Activated CD4-positive, CD25-positive, alpha-beta regulatory T cell treated with anti-CD3 and anti-CD28 coated beads, Interleukin-2, amount 50 U/mL, for 16 hours (primary cell): ENCODE measurements around the gene BRF1.

Experiments
- DNase-seq: peaks from one replicate; pipeline ENCODE4 v3.0.0-alpha.2; 2020; ENCODE audit warnings: low read depth, low spot score

BRF1 gene

DNA sequence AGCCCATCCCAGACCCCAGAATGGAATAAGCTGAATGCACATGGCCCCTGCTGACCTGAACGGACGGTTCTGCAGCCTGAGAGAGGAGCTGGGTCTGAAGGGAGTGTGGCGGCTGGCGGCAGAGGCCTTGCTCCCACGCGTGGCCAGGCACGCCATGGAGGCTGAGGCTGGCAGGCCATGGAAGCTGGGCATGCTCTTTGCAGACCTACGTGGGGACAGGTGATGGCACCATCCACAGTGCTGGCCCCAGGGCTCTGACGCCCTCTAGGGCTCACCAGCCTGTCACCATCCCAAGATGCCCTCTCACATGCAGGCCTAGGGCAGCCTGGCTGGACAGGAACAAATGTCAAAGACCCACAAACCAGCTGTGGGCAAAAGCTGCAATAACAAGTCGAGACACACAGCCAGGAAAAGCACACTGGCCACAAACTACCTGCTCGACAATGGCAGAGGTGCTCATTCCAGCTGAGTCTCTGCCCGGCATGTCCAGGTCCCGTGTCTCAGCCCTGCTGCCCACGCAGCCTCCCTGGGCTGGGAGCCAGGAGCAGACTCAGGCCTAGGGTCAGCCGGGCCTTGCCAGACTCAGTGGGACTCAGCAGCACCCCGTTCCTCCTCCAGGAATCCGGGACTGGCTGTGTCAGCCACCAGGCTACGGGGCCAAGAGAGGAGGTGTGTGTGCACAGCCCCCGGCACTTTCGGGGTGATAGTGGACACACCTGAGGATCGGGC lies 32.8 kb downstream of the BRF1 start:
- no peak for DNase-seq

DNA sequence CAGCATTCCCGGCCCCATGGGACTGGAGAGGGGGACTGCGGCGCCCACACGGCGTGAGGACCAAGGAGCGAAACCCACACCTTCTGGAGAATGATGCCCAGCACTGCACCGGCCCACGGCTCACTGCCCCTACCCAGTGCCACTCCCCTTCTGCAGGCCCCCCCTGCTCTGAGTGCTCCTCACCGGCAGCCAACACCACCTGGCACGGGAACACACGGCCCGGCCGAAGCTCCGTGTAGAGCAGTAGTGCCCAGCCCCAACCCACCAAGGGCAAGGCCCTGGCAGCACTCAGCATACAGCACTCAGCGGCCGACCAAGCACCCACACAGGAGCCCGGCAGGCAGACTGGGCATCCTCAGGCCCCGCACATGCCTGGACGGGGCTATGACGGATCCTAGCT lies 39.0 kb downstream of the BRF1 start:
- DNase-seq, result no peak

DNA sequence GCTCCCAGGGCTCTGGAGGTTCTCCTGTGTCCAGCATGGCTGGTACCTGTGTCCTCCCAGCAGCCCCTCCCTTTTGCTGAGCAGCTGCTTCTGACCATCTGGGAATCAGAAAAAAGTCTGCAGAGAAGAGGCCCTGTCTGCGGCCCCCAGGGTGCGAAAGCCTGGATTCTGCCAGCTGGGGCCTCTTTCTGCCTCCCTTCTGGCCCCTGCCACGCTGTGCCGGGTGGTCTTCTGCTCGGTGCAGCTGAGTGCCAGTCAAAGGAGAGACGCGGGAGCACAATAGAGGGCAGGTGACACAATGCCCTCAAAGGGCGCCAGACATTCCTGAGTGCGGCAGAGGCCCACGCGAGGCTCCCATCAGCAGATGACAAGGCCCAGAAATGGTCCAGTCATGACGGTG lies 39.8 kb downstream of the BRF1 start:
- no peak for DNase-seq

DNA sequence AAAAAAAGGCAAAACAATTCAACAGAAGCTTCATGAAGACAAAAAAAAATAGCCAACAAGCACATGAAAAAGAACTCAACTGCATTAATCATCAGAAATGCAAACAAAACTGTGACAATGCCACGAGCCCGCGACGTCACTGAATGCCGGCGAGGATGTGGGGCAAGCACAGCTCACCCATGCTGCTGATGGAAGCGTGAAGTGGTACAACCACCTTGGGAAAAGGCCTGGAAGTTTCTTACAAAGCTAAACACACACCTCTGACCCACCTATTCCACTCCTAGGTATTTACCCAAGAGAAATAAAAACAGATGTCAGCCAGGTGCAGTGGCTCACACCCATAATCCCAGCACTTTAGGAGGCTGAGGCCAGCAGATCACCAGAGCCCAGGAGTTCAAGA lies 42.0 kb downstream of the BRF1 start:
- DNase-seq, result no peak

DNA sequence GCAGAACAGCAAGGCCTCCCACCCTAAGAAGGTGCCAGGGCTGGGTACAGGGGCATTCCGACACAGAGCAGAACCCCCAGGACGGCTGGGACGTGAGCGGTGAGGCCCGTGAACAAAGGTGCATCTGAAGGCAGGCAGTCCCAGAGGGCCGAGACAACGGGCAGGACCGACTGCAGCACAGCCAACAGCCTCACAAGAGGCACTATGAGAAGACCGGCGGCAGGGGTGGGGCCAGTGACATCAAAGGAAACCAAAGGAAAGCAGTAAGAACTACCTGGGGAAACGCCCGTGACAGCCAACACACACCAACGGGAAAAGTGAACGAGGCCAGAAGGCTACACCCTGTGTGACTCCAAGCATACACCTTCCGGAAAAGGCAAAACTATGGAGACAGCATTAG lies 43.3 kb downstream of the BRF1 start:
- DNase-seq, result no peak

DNA sequence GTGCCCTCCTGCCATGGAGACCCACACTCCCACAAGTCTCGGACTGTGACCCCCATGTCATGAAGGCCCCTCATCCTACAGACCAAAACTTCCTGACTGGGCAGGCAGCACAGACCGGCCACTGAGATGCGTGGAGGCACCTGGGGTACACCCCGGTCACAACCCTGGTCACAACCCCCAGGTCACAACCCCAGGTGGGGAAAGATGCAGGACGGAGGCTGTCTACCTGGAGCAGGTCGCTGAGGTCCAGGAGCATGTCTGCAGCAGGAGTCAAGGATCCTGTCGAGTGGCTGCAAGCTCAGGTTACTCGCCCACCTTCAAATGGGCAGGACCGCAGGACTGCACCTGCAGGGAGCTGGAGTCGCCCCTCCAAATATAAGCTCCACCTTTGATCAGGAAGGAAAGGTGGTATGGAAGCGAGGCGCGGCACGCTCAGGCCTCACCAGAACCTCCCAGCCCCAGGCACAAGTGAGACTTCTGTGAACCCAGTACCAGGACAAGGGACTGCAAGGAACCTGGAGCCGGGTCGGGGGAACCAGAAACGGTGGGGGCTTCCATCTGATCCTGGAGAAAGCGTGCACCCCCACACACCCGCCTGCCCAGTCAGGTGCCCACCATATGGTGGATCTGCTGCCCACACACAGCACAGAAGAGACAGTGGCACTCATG lies 44.4 kb downstream of the BRF1 start:
- no peak for DNase-seq

DNA sequence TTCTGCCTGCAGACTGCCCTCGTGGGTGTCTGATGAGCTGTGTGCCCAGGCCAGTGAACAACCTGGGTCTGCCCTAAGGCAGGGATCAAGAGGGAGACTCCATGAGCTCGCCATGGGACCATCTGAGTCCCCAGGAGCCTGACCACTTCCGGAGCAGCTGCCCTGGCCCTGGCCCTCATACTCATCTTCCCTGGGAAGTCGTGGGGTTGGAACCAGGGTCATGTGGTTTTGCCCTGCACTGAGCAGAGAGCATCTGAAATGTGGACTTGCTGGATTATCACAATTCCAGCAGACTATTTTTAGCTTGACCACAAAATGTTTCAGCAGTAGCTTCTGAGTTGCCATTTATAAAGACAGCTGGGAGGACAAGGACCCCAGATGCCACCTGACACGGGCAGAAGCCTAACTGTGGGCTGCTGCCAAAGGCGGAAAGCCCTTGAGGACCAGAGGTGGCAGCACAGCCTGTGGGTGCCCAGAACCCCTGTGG lies 45.7 kb downstream of the BRF1 start:
- DNase-seq, result no peak

DNA sequence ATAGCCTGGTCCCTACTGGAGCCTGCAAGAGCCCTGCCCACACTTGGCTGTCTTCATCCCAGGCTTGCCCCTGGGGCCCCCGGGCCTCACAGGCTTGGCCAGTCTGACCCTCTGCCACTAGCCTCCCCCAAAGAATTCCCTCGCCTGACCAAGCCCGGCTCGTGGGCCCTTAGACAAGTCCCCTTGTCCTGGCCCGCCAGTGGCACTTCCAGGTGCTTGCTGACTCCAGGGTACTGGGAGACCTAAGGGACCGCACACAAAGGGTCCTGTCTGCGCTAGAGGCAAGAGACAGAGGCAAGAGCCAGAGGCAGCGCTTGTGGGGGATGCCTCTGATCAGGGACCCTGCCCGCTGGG lies 47.5 kb downstream of the BRF1 start:
- DNase-seq, result no peak

DNA sequence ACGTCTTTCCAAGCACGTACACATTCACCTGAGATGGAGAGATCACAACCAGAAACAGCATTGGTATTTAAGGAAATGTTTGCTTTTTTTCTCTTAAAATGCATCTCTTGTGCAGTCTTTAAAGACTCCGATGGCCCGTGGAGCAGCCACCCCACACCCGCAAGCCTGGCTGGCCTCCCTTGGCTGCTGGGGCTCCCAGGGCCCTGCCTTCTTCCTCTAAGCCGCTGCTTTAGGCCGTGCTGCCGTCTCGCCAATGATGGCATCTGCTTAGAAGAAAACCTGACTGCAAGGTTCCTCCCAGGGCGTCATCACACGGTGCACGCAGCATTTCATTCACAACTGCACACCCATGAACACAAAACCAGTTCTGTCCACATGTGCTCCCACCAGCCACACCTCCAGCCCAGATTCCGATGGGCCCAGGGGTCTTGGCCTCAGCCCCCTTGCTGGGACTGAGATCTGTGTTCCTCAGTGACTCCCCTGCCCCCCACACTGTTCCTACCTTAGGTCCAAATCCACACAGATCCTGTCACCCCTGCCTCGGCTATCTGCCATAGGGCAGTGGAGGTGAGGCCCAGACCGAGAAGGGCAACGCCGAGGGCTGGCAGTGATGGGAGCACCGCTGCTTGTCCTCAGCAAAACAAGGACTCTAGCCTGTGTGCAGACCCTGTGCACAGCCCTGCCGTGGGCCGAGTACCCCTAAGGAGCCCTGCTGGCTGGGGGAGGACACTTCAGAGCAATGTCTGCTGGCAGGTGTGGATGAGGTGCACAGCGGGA lies 48.1 kb downstream of the BRF1 start:
- DNase-seq, result no peak

DNA sequence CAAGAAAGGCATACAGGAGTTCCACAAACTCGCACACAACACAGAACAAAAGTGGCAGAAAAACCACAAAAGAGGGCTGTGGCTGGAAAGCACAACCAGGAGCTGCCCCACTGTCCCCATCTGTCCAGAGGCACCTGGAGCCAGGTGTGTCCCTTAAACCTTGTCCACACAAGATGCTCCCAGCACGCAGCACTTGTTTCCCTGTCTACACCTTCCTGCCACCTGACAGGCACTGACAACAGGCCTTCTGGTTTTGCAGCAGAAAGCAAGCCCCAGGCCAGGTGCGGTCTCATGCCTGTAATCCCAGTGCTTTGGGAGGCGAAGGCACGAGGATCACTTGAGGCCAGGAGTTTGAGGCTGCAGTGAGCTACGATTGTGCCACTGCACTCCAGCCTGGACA lies 48.9 kb downstream of the BRF1 start:
- no peak for DNase-seq

DNA sequence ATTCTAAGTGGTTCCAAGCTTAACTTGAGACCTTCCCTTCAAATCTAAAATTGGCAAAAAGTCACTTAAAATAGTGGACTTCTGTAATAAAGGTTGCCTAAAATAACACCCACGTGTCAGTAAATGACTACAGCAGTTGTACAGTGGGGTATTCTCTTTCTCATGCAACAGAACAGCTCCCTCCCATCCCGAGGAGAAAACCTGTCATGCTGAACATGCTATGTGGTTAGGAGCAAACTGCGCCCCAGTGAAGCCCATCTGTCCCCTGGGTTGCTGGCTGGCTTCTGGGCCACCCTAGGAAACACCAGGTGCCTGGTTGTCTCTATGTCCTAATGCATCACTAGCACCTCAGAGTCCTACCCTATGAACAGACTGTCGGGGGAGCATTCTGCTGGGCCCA lies 49.8 kb downstream of the BRF1 start:
- no peak for DNase-seq

DNA sequence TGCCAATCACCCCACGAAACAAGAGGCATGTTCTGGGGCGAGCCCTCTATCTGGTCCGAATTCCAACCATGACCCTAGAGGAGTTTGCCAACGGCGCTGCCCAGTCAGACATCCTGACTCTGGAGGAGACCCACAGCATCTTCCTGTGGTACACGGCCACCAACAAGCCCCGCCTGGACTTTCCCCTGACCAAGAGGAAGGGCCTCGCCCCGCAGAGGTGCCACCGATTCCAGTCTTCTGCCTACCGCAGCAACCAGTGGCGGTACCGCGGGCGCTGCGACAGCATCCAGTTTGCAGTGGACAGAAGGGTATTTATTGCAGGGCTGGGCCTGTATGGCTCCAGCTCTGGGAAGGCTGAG lies 50.8 kb downstream of the BRF1 start:
- no peak for DNase-seq

DNA sequence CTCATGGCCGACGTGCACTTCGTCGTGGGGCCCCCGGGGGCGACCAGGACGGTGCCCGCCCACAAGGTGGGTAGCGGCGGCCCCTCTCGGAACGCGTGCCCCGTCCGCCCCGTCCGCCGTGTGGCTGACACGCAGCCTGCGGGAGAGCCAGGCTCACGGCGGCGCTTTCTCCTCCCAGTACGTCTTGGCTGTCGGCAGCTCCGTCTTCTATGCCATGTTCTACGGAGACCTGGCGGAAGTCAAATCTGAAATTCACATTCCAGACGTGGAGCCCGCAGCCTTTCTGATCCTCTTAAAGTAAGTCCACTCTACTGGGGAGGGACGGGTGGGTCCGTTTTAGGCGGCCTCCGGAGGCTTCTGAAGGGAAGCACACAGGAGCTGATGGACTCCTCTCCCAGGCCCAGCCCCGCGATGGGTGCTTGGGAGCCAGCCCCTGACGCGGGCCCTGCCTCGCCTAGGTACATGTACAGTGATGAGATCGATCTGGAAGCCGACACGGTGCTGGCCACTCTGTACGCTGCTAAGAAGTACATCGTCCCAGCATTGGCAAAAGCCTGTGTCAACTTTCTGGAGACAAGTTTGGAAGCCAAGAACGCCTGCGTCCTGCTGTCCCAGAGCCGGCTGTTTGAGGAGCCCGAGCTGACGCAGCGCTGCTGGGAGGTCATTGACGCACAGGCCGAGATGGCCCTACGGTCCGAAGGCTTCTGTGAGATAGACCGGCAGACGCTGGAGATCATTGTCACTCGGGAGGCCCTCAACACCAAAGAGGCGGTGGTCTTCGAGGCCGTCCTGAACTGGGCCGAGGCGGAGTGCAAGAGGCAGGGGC lies 51.4 kb downstream of the BRF1 start:
- DNase-seq, result no peak

DNA sequence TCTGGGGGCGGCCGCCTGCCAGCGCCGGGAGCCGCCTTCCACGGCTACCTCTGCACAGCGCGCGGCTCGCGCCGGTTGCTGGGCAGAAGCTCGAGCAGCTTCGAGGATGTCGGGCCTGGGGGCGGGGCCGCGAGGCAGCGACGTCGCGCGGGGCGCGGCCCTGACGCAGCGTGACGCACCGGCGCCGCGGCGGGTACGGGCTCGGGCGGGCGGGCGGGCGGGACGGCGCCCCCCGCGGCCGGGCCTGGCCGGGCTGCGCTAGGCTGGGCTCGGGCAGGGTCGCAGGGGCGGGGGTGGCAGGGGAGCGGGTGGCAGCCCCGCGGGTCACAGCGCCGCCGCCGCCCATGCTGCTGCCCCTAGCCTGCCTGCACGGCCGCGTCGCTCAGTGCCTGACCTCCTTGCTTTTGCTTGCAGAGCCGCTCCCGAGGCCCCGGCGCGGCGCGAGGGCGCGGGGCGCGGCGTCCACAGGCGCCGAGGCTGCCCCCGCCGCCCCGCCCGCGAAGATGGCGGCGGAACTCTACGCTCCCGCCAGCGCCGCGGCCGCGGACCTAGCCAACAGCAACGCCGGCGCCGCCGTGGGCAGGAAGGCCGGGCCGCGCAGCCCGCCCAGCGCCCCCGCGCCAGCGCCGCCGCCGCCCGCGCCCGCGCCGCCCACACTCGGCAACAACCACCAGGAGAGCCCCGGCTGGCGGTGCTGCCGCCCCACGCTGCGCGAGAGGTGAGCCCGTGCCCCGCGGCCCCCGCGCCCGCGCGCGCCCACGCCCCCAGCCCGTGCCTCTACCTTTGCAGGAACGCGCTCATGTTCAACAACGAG lies 52.2 kb downstream of the BRF1 start, which contains the start of gene BTBD6:
Gene BTBD6, plus strand, starts transcription at position 166 of the 814 bp plus-strand sequence. Its CDS starts 179 bp downstream, at position 345.
- DNase-seq, result peak; percentile 73

DNA sequence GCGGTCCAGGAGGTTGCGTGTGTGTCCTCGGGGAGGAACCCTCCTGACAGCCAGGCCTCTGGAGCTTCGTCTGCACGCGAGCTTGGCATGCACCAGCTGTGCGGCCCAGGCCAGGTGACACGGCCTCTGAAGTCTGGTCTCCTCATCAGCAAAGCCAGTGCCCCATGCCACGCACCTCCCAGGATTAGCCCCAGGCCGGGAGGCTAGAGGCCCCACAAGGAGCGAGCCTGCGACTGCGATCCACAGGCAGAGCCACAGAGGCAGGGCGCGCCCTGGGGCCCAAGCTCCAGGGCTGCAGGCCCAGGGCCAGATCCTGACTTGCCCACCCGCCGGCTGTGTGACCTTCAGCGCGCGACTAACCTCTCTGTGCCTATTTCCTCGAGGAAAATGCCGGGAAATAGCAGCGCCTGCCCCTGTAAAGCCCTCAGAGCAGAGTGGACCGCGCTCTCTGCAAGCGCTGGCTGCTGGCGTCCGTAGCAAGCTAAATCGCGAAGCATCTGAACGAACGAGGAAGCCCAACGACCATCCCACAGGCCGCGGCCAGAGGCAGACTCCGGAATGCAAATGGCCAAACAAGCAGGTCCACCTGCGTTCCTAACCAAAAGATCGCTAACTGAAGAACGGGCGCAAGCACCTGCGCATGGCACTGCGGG lies 53.0 kb downstream of the BRF1 start:
- DNase-seq, result no peak

DNA sequence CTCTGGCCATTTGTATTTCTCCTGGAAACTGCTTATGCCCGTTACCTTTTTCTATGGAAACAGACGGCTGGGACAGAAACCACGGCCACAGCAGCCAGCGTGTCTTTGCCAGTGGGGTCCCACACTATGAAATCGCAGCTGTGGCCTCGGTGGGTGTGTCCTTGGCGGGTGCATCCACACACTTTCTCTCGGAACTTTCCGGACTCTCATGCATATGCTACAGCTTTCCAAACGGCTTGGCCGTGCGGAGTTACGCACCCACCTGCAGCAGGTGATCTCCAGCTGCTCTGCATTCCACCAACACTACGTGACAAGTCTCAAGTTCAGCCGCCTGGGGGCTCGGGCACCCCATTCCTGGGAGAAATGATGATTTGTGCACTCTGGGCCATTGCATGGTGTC lies 53.8 kb downstream of the BRF1 start:
- no peak for DNase-seq

DNA sequence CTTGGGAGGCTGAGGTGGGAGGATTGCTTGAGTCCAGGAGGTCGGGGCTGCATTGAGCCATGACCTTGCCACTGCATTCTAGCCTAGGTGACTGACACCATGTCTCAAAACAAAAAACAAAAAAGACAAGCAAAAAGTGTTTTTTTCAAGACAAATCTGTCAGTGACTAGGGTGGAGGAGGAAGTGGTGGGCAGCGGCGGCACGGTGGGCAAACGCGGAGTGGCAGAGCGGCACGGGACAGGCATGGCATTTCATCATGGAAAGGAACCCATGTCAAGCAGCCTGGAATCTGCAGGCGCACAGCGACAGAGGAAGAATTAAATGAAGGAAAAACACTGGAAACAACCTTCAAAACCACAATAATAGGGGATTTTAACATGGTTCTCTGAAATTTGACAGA lies 56.5 kb downstream of the BRF1 start:
- no peak for DNase-seq

DNA sequence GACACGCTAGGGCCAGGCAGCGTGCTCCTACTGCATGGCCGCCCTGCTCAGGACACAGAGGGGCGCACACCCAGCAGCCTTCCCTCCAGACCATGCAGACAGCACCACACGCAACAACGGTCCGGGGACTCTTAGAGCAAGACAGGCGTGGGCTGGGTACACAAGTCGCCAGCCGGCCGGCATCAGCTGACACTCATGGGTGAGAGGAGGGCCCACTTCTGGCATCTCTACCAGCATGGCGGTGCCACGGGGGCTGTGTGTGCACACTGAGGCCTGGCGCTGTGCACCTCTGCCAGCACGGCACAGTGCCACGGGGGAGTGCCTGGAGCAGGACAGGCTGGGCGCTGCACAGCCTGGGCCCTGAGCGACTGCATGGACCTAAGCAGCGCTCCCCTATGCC lies 59.2 kb downstream of the BRF1 start:
- DNase-seq, result no peak

DNA sequence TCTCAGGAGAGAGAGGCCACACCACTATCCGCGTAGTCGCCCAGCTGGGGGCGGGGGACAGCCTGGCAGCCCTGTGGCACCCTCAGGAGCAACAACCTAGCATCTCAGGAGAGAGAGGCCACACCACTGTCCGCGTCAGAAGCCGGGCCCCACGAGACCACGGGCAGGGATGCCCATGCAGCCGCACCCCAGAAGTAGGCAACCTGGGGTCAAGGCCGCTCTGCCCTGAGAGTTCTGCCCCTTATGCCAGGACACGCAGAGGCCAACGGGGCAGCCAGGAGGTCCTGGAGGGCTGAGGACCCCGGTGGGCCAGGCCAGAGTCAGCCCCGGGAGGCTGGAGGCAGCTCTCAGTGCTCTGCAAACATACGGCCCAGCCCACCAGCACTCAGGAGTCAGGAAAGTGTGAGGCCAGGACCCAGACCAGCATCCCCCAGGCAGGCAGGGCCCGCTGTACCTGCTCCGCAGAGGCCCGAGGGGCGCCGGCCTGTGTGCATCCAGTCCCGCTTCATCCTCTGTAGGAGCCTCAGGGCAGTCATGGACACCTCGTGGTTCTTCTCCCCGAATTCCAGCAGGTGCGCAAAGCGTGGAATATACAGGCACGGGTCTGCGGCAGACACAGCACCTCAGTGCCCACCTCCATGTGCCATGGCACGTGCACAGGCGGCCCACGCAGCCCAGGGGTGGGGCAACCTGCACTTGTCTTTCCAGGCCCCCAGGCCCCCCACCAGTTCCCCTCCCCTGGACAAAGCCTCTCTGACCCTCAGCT lies 59.8 kb downstream of the BRF1 start:
- DNase-seq, result no peak
